ENCODE measurements around the gene SACM1L.

Gene SACM1L

GRCh38 chr3:45654397-45654944 is 34.7 kb upstream of the SACM1L start:
- no peak for DNase-seq

GRCh38 chr3:45655906-45656305 is 33.3 kb upstream of the SACM1L start:
- Histone ChIP-seq H3K4me3 (ENCODE audit: low read depth, low read length) (no peak overlapping the region), H3K27me3 (ENCODE audit: insufficient read depth, low read depth, severe bottlenecking) (no peaks in the 10 kb centered on the region), H3K36me3 (no peaks in the 10 kb centered on the region), H3K9me3 (ENCODE audit: severe bottlenecking) (no peaks in the 10 kb centered on the region), H3K27ac (no peak overlapping the region)
- no peak for TF ChIP-seq CTCF (IDR thresholded peaks at IDR 0.05; ENCODE audit: low read depth, low read length)
- no peak for DNase-seq

More at GRCh38 chr3:45654397-45654944, 34.7 kb upstream of the SACM1L start:
- H3K27me3 ChIP-seq (ENCODE audit: insufficient read depth, low read depth, severe bottlenecking) = no peaks in the 10 kb centered on the region
- H3K9me3 ChIP-seq (ENCODE audit: severe bottlenecking) = no peaks in the 10 kb centered on the region
- no peaks in the 10 kb centered on the region for H3K36me3 ChIP-seq
- no peak for TF ChIP-seq CTCF (IDR thresholded peaks at IDR 0.05; ENCODE audit: low read depth, low read length)
- no peak overlapping the region for H3K27ac ChIP-seq
- H3K4me3 ChIP-seq (ENCODE audit: low read depth, low read length) = no peak overlapping the region

- Histone ChIP-seq H3K27me3 (ENCODE audit: insufficient read depth, low read depth, severe bottlenecking) (no peaks in the 10 kb centered on the region), H3K4me3 (ENCODE audit: low read depth, low read length) (no peak overlapping the region), H3K36me3 (no peaks in the 10 kb centered on the region), H3K27ac (no peak overlapping the region), H3K9me3 (ENCODE audit: severe bottlenecking) (no peaks in the 10 kb centered on the region)
- DNase-seq = peak; percentile 88
- TF ChIP-seq CTCF (IDR thresholded peaks at IDR 0.05; ENCODE audit: low read depth, low read length) = peak; percentile 88
Measured at GRCh38 chr3:45656575-45657363, 32.4 kb upstream of the SACM1L start.

- Histone ChIP-seq H3K27me3 (ENCODE audit: insufficient read depth, low read depth, severe bottlenecking) (no peaks in the 10 kb centered on the region), H3K27ac (no peak overlapping the region), H3K36me3 (no peaks in the 10 kb centered on the region), H3K4me3 (ENCODE audit: low read depth, low read length) (no peak overlapping the region), H3K9me3 (ENCODE audit: severe bottlenecking) (no peaks in the 10 kb centered on the region)
- TF ChIP-seq CTCF (IDR thresholded peaks at IDR 0.05; ENCODE audit: low read depth, low read length) = no peak
- DNase-seq = no peak
Measured at GRCh38 chr3:45657853-45658252, 31.3 kb upstream of the SACM1L start.

- peak; percentile 65 for DNase-seq
- Histone ChIP-seq H3K27ac (no peak overlapping the region), H3K4me3 (ENCODE audit: low read depth, low read length) (no peak overlapping the region)
Measured at GRCh38 chr3:45659661-45660566, 29.3 kb upstream of the SACM1L start.

More at GRCh38 chr3:45659661-45660566, 29.3 kb upstream of the SACM1L start:
- TF ChIP-seq CTCF (IDR thresholded peaks at IDR 0.05; ENCODE audit: low read depth, low read length) = peak; percentile 84
- Histone ChIP-seq H3K27me3 (ENCODE audit: insufficient read depth, low read depth, severe bottlenecking) (no peaks in the 10 kb centered on the region), H3K9me3 (ENCODE audit: severe bottlenecking) (no peaks in the 10 kb centered on the region), H3K36me3 (no peaks in the 10 kb centered on the region)

Data from WERI-Rb-1 (cell line).